HL-60 (cell line): ENCODE data around the gene GSX2.

ENCODE experiments used
- CTCF ChIP-seq: IDR thresholded peaks from one replicate; pipeline ENCODE4 v1.5.1; 2011; ENCODE audit warnings: low read length, control low read depth, inconsistent platforms; ENCODE audit not compliant: insufficient read depth
- GABPA ChIP-seq: IDR thresholded peaks from 2 replicates; pipeline ENCODE4 v1.6.1; 2012; ENCODE audit warnings: low read depth
- REST ChIP-seq: IDR thresholded peaks from 2 replicates; pipeline ENCODE4 v1.6.1; 2012; ENCODE audit warnings: low read depth; ENCODE audit not compliant: insufficient replicate concordance

- TF ChIP-seq CTCF (no peak), GABPA (no peak), REST (no peak)
These were observed 8.2 kb downstream of the GSX2 start for GRCh38 chr4:54107951-54108748.
